Right lobe of liver (tissue), 6 donors: ENCODE results near the gene INPP5A. TPM values are rescaled to one million over a fixed set of nuclear protein-coding genes. Genes with fewer than 3 reads are reported as not detected.
A peak's percentile ranks its signal among the peaks of the same experiment; 100 is the strongest.

Source experiments
- ATAC-seq, 4 donors: fragments of 200-7000 bp; cut with Tn5 transposase; one replicate each; pipeline ENCODE4 v1.9.1; 2020; ENCODE audit warnings: mild to moderate bottlenecking in 4 of 4, moderate library complexity in 4 of 4
- DNase-seq, 3 donors: peaks; one replicate each; pipeline ENCODE4 v3.0.0-alpha.2; 2020
- H3K27ac ChIP-seq, 3 donors: fragments of 200-600 bp; one replicate each; pipeline ENCODE4 v1.8.0; 2022
- H3K27me3 ChIP-seq, 2 donors: fragments of 200-600 bp; one replicate each; pipeline ENCODE4 v1.8.0; 2022
- H3K36me3 ChIP-seq, 4 donors: fragments of 200-600 bp; sonication (generic) in 1 of 4; one replicate each; pipeline versions ENCODE4 v1.5.1 to v1.8.0; 2017 to 2022; ENCODE audit warnings: control low read depth in 1 of 4
- H3K4me1 ChIP-seq, 4 donors: fragments of 200-600 bp; sonication (generic) in 1 of 4; one replicate each; pipeline versions ENCODE4 v1.5.1 to v1.8.0; 2017 to 2022; ENCODE audit warnings: control low read depth in 1 of 4
- H3K4me3 ChIP-seq, 3 donors: fragments of 200-600 bp; one replicate each; pipeline ENCODE4 v1.8.0; 2022
- H3K9me3 ChIP-seq, 4 donors: fragments of 200-600 bp; sonication (generic) in 1 of 4; one replicate each; pipeline versions ENCODE4 v1.5.1 to v1.8.0; 2017 to 2022; ENCODE audit warnings: control low read depth in 1 of 4
- CTCF ChIP-seq, 4 donors: fragments of 200-600 bp in 3 of 4; fragments of 450-650 bp in 1 of 4; IDR thresholded peaks; one replicate each; pipeline versions ENCODE4 v1.5.1 to v1.8.0; 2016 to 2022; ENCODE audit warnings: antibody characterized with exemption in 4 of 4, mild to moderate bottlenecking in 2 of 4
- POLR2A ChIP-seq: fragments of 450-650 bp; IDR thresholded peaks from one replicate; pipeline ENCODE4 v1.6.1; 2017; ENCODE audit warnings: antibody characterized with exemption, mild to moderate bottlenecking
- WGBS: methylation state at CpG from one replicate; pipeline ENCODE4 v1.1.6; 2018; ENCODE audit warnings: low coverage, low lambda C conversion rate; ENCODE audit not compliant: insufficient coverage; ENCODE audit errors: missing lambda C conversion rate; 5-methylcytosine and 5-hydroxymethylcytosine counted together
- intact Hi-C, 2 donors: fragments of 100-400 bp; cut with DNase I; formaldehyde crosslinking; loops; one replicate each; pipeline versions ENCODE4 v1.11.2 to v1.14.1; 2022
- total RNA-seq, 6 experiments: library from RNA; depleted of rRNA in 2 of 6; stranded (reverse); fragments of >200 nt in 2 of 6; fragmentation: NEBNext Ultra II Directional in 3 of 6; extraction: Animal tissue kit (Norgen Biotek cat#: 25700) in 3 of 6; gene quantifications; one replicate each; pipeline versions ENCODE4 v1.1.0 to v1.2.4, GENCODE V29; 2016 to 2023
- donor health status: DM: no; HTN: yes; CAD: no.
- donor health status: DM: no; HTN: no; CAD: no.
- donor health status: DM: no; HTN: no; CAD: no.
- donor health status: DM: no; HTN: yes; CAD: no.
- donor health status: DM: no; HTN: yes; CAD: no.

Gene INPP5A
- total RNA-seq, 6 experiments from 2014 or later, result 12.5 to 24.6 (median 16.9) TPM

GRCh38 chr10:132613566-132614348 lies 76.2 kb downstream of the INPP5A start:
- Histone ChIP-seq H3K4me1 (no peaks in the 10 kb centered on the region), H3K9me3 (no peaks in the 10 kb centered on the region), H3K36me3 (no peaks in the 10 kb centered on the region), H3K4me3 (no peak overlapping the region), H3K27me3 (no peaks in the 10 kb centered on the region), H3K27ac (no peak overlapping the region)
- DNase-seq, result peak in 1 of 3 donors; percentile 33
- 93% methylated on average over 7 of the region's 22 CpGs for WGBS
- no peak for TF ChIP-seq CTCF (IDR thresholded peaks at IDR 0.05)
- no peak for TF ChIP-seq POLR2A
- ATAC-seq, result no peak
- intact Hi-C loops, result no loop called here

GRCh38 chr10:132614431-132615340 lies 77.1 kb downstream of the INPP5A start:
- H3K36me3 ChIP-seq, result no peaks in the 10 kb centered on the region
- no peaks in the 10 kb centered on the region for H3K27me3 ChIP-seq
- no peaks in the 10 kb centered on the region for H3K4me1 ChIP-seq
- intact Hi-C loops, result no loop called here
- no peak for TF ChIP-seq POLR2A
- TF ChIP-seq CTCF (IDR thresholded peaks at IDR 0.05), result no peak
- no peak overlapping the region for H3K4me3 ChIP-seq
- H3K27ac ChIP-seq, result no peak overlapping the region
- WGBS, result 95% methylated on average over 17 of the region's 32 CpGs
- DNase-seq, result no peak
- H3K9me3 ChIP-seq, result peaks cover 0 to under 1% (median 0%) of the 10 kb centered on the region in 4 donors
- no peak for ATAC-seq

- no peaks in the 10 kb centered on the region for H3K4me1 ChIP-seq
- H3K27me3 ChIP-seq, result no peaks in the 10 kb centered on the region
- ATAC-seq, result peak in 1 of 4 donors; percentile 29
- H3K27ac ChIP-seq, result no peak overlapping the region
- WGBS, result 80% methylated on average over 2 of the region's 22 CpGs
- TF ChIP-seq CTCF (IDR thresholded peaks at IDR 0.05) (no peak), POLR2A (no peak)
- H3K9me3 ChIP-seq, result peaks cover 0 to 5% (median 0%) of the 10 kb centered on the region in 4 donors
- H3K4me3 ChIP-seq, result no peak overlapping the region
- no peak for DNase-seq
- intact Hi-C loops, result no loop called here
- no peaks in the 10 kb centered on the region for H3K36me3 ChIP-seq
These were observed 78.0 kb downstream of the INPP5A start for GRCh38 chr10:132615341-132616169.
